ENCODE data around the gene NRCAM.

Gene NRCAM

GRCh38 chr7:108268200-108268820, 187.9 kb downstream of the NRCAM start:
- H3K27ac ChIP-seq (ENCODE audit: low read length) = no peak overlapping the region
- no peak overlapping the region for H3K9ac ChIP-seq (ENCODE audit: low read length)
- H3K9me3 ChIP-seq (replicated peaks; ENCODE audit: insufficient read depth, low read length) = no peaks in the 10 kb centered on the region
- no peak for TF ChIP-seq EZH2 (optimal IDR thresholded peaks at IDR 0.05; ENCODE audit: low read depth, low read length)
- DNase-seq = no peak
- peaks cover 7% of the 10 kb centered on the region for H3K4me1 ChIP-seq (ENCODE audit: low read length)
- H3K36me3 ChIP-seq (replicated peaks; ENCODE audit: insufficient read depth, low read length) = no peaks in the 10 kb centered on the region
- no peak overlapping the region for H3K4me3 ChIP-seq (ENCODE audit: low read length)
- H4K20me1 ChIP-seq (ENCODE audit: insufficient read depth, low read length) = no peaks in the 10 kb centered on the region
- no peaks in the 10 kb centered on the region for H3K9me2 ChIP-seq (replicated peaks; ENCODE audit: insufficient read depth, low read length)
- H2AFZ ChIP-seq (ENCODE audit: low read length) = no peak overlapping the region
- no peak overlapping the region for H3K4me2 ChIP-seq (ENCODE audit: low read depth, low read length)
- no peaks in the 10 kb centered on the region for H3F3A ChIP-seq (ENCODE audit: insufficient read depth, low read length)
- no peaks in the 10 kb centered on the region for H3K27me3 ChIP-seq (replicated peaks; ENCODE audit: insufficient read depth, low read length)
- H3K79me2 ChIP-seq (ENCODE audit: low read length) = no peaks in the 10 kb centered on the region

GRCh38 chr7:108267615-108268014, 188.6 kb downstream of the NRCAM start:
- Histone ChIP-seq H3F3A (ENCODE audit: insufficient read depth, low read length) (no peaks in the 10 kb centered on the region), H3K4me2 (ENCODE audit: low read depth, low read length) (no peak overlapping the region), H3K9me3 (replicated peaks; ENCODE audit: insufficient read depth, low read length) (no peaks in the 10 kb centered on the region), H2AFZ (ENCODE audit: low read length) (no peak overlapping the region), H3K36me3 (replicated peaks; ENCODE audit: insufficient read depth, low read length) (no peaks in the 10 kb centered on the region), H3K4me3 (ENCODE audit: low read length) (no peak overlapping the region), H3K27ac (ENCODE audit: low read length) (no peak overlapping the region), H3K9ac (ENCODE audit: low read length) (no peak overlapping the region), H3K27me3 (replicated peaks; ENCODE audit: insufficient read depth, low read length) (no peaks in the 10 kb centered on the region), H3K79me2 (ENCODE audit: low read length) (no peaks in the 10 kb centered on the region), H4K20me1 (ENCODE audit: insufficient read depth, low read length) (no peaks in the 10 kb centered on the region), H3K9me2 (replicated peaks; ENCODE audit: insufficient read depth, low read length) (no peaks in the 10 kb centered on the region), H3K4me1 (ENCODE audit: low read length) (peaks cover 7% of the 10 kb centered on the region)
- no peak for DNase-seq
- TF ChIP-seq EZH2 (optimal IDR thresholded peaks at IDR 0.05; ENCODE audit: low read depth, low read length) = no peak
- TF ChIP-seq, protein P1, sequence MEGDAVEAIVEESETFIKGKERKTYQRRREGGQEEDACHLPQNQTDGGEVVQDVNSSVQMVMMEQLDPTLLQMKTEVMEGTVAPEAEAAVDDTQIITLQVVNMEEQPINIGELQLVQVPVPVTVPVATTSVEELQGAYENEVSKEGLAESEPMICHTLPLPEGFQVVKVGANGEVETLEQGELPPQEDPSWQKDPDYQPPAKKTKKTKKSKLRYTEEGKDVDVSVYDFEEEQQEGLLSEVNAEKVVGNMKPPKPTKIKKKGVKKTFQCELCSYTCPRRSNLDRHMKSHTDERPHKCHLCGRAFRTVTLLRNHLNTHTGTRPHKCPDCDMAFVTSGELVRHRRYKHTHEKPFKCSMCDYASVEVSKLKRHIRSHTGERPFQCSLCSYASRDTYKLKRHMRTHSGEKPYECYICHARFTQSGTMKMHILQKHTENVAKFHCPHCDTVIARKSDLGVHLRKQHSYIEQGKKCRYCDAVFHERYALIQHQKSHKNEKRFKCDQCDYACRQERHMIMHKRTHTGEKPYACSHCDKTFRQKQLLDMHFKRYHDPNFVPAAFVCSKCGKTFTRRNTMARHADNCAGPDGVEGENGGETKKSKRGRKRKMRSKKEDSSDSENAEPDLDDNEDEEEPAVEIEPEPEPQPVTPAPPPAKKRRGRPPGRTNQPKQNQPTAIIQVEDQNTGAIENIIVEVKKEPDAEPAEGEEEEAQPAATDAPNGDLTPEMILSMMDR (IDR thresholded peaks at IDR 0.05; ENCODE audit: low read length) = no peak
- no peak for TF ChIP-seq EZH2phosphoT487 (IDR thresholded peaks at IDR 0.05; ENCODE audit: low read length)

DNA sequence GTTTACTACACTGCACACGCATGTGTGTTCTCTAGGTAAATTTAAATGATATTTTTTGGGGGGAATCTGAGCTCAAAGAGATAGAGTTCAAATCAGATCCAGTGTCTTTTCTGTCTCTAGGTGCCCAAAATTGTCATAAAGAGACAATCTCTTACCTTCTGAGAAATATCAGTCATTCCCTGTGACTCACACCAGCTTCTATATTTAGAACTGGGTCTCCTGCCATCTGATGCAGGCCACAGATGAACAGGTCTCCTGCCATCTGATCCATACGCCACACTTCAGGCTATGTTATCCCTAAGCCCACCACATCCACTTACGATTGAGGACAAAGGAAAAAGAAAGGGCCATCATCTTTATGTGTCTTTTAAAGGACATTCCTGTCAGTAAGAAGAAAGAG, 189.7 kb downstream of the NRCAM start:
- TF ChIP-seq, protein P1 (IDR thresholded peaks at IDR 0.05; ENCODE audit: low read length) = no peak
- TF ChIP-seq EZH2phosphoT487 (IDR thresholded peaks at IDR 0.05; ENCODE audit: low read length) = no peak
- TF ChIP-seq EZH2 (optimal IDR thresholded peaks at IDR 0.05; ENCODE audit: low read depth, low read length) = no peak
- H3F3A ChIP-seq (ENCODE audit: insufficient read depth, low read length) = no peaks in the 10 kb centered on the region

GRCh38 chr7:108266035-108266434, 190.2 kb downstream of the NRCAM start:
- Histone ChIP-seq H3K79me2 (ENCODE audit: low read length) (no peaks in the 10 kb centered on the region), H2AFZ (ENCODE audit: low read length) (no peak overlapping the region), H3K4me1 (ENCODE audit: low read length) (peaks cover 7% of the 10 kb centered on the region), H3K27me3 (replicated peaks; ENCODE audit: insufficient read depth, low read length) (no peaks in the 10 kb centered on the region), H3K9me2 (replicated peaks; ENCODE audit: insufficient read depth, low read length) (no peaks in the 10 kb centered on the region), H3F3A (ENCODE audit: insufficient read depth, low read length) (no peaks in the 10 kb centered on the region), H3K9me3 (replicated peaks; ENCODE audit: insufficient read depth, low read length) (no peaks in the 10 kb centered on the region), H3K4me3 (ENCODE audit: low read length) (no peak overlapping the region), H3K27ac (ENCODE audit: low read length) (no peak overlapping the region), H3K9ac (ENCODE audit: low read length) (no peak overlapping the region), H3K4me2 (ENCODE audit: low read depth, low read length) (no peak overlapping the region), H4K20me1 (ENCODE audit: insufficient read depth, low read length) (no peaks in the 10 kb centered on the region), H3K36me3 (replicated peaks; ENCODE audit: insufficient read depth, low read length) (no peaks in the 10 kb centered on the region)
- DNase-seq = no peak
- TF ChIP-seq EZH2phosphoT487 (IDR thresholded peaks at IDR 0.05; ENCODE audit: low read length) = no peak

More for the DNA sequence above, 189.7 kb downstream of the NRCAM start:
- Histone ChIP-seq H3K4me1 (ENCODE audit: low read length) (peaks cover 7% of the 10 kb centered on the region), H3K36me3 (replicated peaks; ENCODE audit: insufficient read depth, low read length) (no peaks in the 10 kb centered on the region), H4K20me1 (ENCODE audit: insufficient read depth, low read length) (no peaks in the 10 kb centered on the region), H3K4me3 (ENCODE audit: low read length) (no peak overlapping the region), H3K9me3 (replicated peaks; ENCODE audit: insufficient read depth, low read length) (no peaks in the 10 kb centered on the region), H3K9me2 (replicated peaks; ENCODE audit: insufficient read depth, low read length) (no peaks in the 10 kb centered on the region), H3K27ac (ENCODE audit: low read length) (no peak overlapping the region), H3K79me2 (ENCODE audit: low read length) (no peaks in the 10 kb centered on the region), H3K9ac (ENCODE audit: low read length) (no peak overlapping the region), H3K27me3 (replicated peaks; ENCODE audit: insufficient read depth, low read length) (no peaks in the 10 kb centered on the region), H3K4me2 (ENCODE audit: low read depth, low read length) (no peak overlapping the region), H2AFZ (ENCODE audit: low read length) (no peak overlapping the region)
- DNase-seq = no peak

All from MM.1S (cell line).